ENCODE measurements around the gene LY6G5C.
"Not testable (repeated sequence)": the region's sequence is repeated elsewhere in the genome, so short reads cannot be mapped to it uniquely, and the experiment has no call there.

Gene LY6G5C

GRCh38 chr6:31713991-31714684 lies 33.3 kb upstream of the LY6G5C start:
- DNase-seq: no peak

- no peak for DNase-seq
These were observed 32.6 kb upstream of the LY6G5C start for GRCh38 chr6:31713465-31713864.

- no peak for DNase-seq
These were observed 31.4 kb upstream of the LY6G5C start for GRCh38 chr6:31712296-31712695.

GRCh38 chr6:31711233-31711632 lies 30.4 kb upstream of the LY6G5C start:
- DNase-seq: no peak

GRCh38 chr6:31710523-31711219 lies 29.8 kb upstream of the LY6G5C start:
- no peak for DNase-seq

GRCh38 chr6:31709157-31709556 lies 28.3 kb upstream of the LY6G5C start:
- DNase-seq: not testable (repeated sequence)

- no peak for DNase-seq
These were observed 27.4 kb upstream of the LY6G5C start for GRCh38 chr6:31708224-31708623.

GRCh38 chr6:31707701-31708100 lies 26.8 kb upstream of the LY6G5C start:
- no peak for DNase-seq

GRCh38 chr6:31706599-31706998 lies 25.7 kb upstream of the LY6G5C start, which contains the start of gene LY6G6F:
LY6G6F (plus strand) TSS chr6:31706866; CDS start chr6:31706907, 41 bp downstream.
- DNase-seq: no peak

- no peak for DNase-seq
These were observed 25.1 kb upstream of the LY6G5C start for GRCh38 chr6:31705931-31706330.

- DNase-seq: peak; percentile 93
These were observed 22.2 kb upstream of the LY6G5C start, which contains the start of gene ABHD16A for GRCh38 chr6:31702819-31703716. ABHD16A (minus strand) TSS chr6:31703324; CDS start chr6:31703281, 43 bp downstream.

GRCh38 chr6:31702405-31702818 lies 21.5 kb upstream of the LY6G5C start:
- no peak for DNase-seq

GRCh38 chr6:31701666-31702404 lies 21.0 kb upstream of the LY6G5C start:
- no peak for DNase-seq

- no peak for DNase-seq
These were observed 20.0 kb upstream of the LY6G5C start for GRCh38 chr6:31700740-31701401.

GRCh38 chr6:31697555-31697954 lies 16.7 kb upstream of the LY6G5C start:
- no peak for DNase-seq

GRCh38 chr6:31693535-31693934 lies 12.7 kb upstream of the LY6G5C start:
- no peak for DNase-seq

- no peak for DNase-seq
These were observed 12.0 kb upstream of the LY6G5C start for GRCh38 chr6:31692886-31693285.

GRCh38 chr6:31692353-31692752 lies 11.5 kb upstream of the LY6G5C start:
- no peak for DNase-seq

GRCh38 chr6:31691564-31692108 lies 10.8 kb upstream of the LY6G5C start:
- no peak for DNase-seq

GRCh38 chr6:31691078-31691463 lies 10.2 kb upstream of the LY6G5C start:
- no peak for DNase-seq

- DNase-seq: peak; percentile 82
These were observed 9.6 kb upstream of the LY6G5C start for GRCh38 chr6:31690231-31691077.
